ENCODE measurements around the gene B4GALT5.

DNA sequence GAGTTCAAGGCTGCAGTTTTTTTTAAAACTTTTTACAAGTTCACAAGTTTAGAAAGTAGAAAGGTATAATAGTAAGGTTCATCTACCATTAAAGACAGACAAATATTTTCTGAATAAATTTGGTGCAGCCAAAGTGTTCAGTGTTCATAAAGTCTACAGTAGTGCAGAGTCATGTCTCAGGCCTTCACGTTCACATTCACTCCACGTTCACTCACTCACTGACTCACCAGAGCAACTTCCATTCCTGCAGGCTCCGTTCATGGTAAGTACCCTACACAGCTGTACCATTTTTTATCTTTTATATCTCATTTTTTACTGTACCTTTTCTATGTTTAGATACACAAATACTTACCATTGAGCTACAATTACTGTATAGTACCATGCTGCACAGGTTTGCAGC lies 67.6 kb downstream of the B4GALT5 start:
- TF ChIP-seq CTCF (optimal IDR thresholded peaks at IDR 0.05 in 1 of 3, IDR thresholded peaks at IDR 0.05 in 1 of 3, conservative IDR thresholded peaks at IDR 0.05 in 1 of 3; ENCODE audit: extremely low read depth in 1 of 3, insufficient read depth in 2 of 3, low read length in 3 of 3) (no peak), EZH2 (IDR thresholded peaks at IDR 0.05; ENCODE audit: low read length) (no peak)
